ENCODE data around the gene KLK15.

- TF ChIP-seq, protein P1, sequence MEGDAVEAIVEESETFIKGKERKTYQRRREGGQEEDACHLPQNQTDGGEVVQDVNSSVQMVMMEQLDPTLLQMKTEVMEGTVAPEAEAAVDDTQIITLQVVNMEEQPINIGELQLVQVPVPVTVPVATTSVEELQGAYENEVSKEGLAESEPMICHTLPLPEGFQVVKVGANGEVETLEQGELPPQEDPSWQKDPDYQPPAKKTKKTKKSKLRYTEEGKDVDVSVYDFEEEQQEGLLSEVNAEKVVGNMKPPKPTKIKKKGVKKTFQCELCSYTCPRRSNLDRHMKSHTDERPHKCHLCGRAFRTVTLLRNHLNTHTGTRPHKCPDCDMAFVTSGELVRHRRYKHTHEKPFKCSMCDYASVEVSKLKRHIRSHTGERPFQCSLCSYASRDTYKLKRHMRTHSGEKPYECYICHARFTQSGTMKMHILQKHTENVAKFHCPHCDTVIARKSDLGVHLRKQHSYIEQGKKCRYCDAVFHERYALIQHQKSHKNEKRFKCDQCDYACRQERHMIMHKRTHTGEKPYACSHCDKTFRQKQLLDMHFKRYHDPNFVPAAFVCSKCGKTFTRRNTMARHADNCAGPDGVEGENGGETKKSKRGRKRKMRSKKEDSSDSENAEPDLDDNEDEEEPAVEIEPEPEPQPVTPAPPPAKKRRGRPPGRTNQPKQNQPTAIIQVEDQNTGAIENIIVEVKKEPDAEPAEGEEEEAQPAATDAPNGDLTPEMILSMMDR (IDR thresholded peaks at IDR 0.05; ENCODE audit: insufficient read depth, low read depth, low read length): no peak
- TF ChIP-seq EZH2 (IDR thresholded peaks at IDR 0.05; ENCODE audit: insufficient read depth, low read length): no peak
These were observed 17.4 kb upstream of the KLK15 start for GRCh38 chr19:50850738-50851137.

Data from astrocyte (in vitro differentiated cells and primary cell).